Tibial nerve (tissue), 4 donors: ENCODE measurements around the gene ATG7.

Experiments used
- CTCF ChIP-seq, 5 experiments: fragments of 200-600 bp in 3 of 5; fragments of 450-650 bp in 2 of 5; sonication (generic) in 3 of 5; IDR thresholded peaks; one replicate each; pipeline ENCODE4 v1.5.1; 2016 to 2019; ENCODE audit warnings: antibody characterized with exemption in 5 of 5, mild to moderate bottlenecking in 3 of 5, moderate library complexity in 2 of 5
- EP300 ChIP-seq, 2 donors: sonication (generic); formaldehyde crosslinking; IDR thresholded peaks; one replicate each; pipeline ENCODE4 v1.6.1; 2017; ENCODE audit warnings: antibody characterized with exemption in 2 of 2, mild to moderate bottlenecking in 1 of 2
- POLR2A ChIP-seq, 2 donors: fragments of 450-650 bp; IDR thresholded peaks; one replicate each; pipeline ENCODE4 v1.6.1; 2017; ENCODE audit warnings: antibody characterized with exemption in 2 of 2, mild to moderate bottlenecking in 2 of 2, moderate library complexity in 2 of 2

DNA sequence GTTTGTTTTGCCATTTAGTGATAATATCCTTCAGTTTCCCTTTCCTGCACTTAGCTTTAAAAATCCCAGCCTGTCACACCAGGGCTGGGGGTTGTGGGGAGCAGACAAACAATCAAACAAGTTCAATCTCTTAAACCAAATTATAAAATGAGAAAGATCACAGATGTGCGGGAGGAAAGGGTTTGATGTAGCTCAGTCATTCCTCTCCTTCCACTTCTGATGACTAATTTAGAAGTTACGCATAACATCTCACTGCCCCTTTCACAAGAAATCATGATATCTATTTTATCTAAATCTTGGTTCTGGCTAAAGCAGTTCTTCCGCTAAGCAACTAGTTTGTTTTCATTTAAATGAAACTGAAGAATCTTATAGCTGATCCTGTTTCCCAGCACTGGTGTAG is 34.1 kb upstream of the ATG7 start:
- TF ChIP-seq CTCF (IDR thresholded peaks at IDR 0.05) (no peak), POLR2A (IDR thresholded peaks at IDR 0.05) (no peak), EP300 (IDR thresholded peaks at IDR 0.05) (no peak)
